Stimulated activated CD8-positive, alpha-beta memory T cell treated with anti-CD3 and anti-CD28 coated beads, Interleukin-7, amount 100 ng/mL, for 24 hours (primary cell): Measurements from ENCODE around the gene PPARG.

ENCODE experiments used
- DNase-seq: peaks from one replicate; pipeline ENCODE4 v3.0.0-alpha.2; 2020; ENCODE audit warnings: low read depth

PPARG gene

DNA sequence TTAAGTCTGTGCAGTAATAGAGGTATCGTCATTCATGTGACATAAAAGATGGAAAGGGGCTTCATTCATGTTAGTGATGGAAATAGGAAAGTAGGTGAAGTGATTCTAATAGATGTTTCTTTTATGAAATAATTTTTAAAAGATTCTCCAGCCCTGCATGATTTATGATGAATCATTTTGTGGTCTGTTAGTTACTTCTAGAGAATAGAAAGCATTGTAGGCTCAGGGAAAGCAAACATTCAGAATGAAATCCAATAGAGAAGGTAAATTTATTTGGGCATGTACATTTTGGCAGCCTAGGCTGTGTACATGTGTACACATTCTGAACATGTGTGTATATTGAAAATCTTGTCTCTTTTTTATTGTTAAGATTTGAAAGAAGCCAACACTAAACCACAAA, 23.1 kb downstream of the PPARG start:
- no peak for DNase-seq

DNA sequence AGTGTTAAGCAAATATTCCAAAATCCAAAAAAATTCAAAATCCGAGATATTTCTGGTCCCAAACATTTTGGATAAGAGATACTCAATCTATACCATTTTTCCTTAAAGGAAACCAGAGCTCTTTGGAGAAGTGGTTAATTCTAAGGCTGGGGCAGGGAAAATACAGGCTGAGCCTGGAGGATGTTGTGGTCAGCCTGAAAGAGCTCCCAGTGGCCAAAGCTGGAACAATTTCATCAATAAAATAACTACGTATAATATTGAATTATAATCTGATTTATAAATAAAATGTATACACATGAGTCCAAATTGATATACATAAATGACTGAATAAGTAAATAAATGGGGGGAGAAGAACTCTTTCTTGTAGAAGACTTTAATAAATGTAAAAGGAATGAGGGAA, 24.6 kb downstream of the PPARG start:
- DNase-seq: no peak

GRCh38 chr3:12316253-12316652, 27.4 kb downstream of the PPARG start:
- no peak for DNase-seq

GRCh38 chr3:12316729-12317351, 28.0 kb downstream of the PPARG start:
- no peak for DNase-seq

DNA sequence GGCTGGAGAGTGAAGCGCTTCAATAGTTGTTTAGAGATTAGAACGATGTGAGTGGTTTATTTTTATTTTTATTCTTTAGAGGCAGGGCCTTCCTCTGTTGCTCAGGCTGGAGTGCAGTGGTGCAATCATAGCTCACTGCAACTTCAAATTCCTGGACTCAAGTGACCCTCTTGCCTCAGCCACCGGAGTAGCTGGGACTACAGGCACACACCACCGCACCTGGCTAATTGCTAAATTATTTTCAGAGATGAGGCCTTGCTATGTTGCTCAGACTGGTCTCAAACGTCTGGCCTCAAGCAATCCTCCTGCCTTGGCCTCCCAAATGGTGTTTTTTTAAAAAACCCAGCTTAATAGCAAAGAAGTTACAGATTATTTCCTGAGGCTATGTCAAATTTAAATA, 29.0 kb downstream of the PPARG start:
- no peak for DNase-seq

- DNase-seq: no peak
Observed at GRCh38 chr3:12318758-12319621, 30.1 kb downstream of the PPARG start.

DNA sequence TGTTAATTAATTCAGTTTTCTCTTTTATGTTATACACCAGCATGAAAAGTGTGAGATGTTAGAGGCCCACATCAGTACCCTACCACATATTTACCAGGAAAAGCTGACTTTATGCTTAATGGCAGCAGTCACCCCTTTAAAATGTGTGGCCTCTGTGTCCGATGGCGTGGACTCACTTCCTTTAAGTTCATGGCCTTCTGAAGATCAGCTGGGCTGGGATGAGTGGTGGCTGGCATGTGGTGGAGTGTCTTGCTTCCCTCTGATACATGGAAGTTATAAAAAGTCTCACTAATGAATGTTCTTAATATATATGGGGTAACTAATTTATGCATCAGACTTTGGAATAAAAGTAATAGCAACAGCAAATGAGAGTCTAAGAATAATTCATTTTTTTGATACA, 32.1 kb downstream of the PPARG start:
- DNase-seq: no peak

DNA sequence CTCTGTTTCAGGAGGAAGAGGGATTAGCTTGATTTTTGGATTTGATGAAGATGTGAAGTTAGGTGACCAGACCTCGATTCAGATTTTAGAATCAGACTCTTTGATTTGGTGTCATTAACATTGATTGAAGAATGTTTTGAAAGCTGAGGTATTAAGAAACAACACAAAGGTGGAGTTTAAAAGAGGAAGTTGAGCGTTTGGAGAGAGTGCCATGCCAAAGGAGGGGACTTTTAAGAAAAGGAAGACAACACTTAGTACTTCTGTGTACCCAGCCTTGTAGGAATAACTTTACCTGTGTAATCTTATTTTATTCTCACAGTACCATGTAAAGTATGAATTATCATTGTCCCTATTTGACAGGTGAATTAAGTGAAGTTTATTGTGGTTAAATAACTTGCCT, 34.4 kb downstream of the PPARG start:
- DNase-seq: no peak

- no peak for DNase-seq
Observed at GRCh38 chr3:12325586-12326515, 37.0 kb downstream of the PPARG start.

DNA sequence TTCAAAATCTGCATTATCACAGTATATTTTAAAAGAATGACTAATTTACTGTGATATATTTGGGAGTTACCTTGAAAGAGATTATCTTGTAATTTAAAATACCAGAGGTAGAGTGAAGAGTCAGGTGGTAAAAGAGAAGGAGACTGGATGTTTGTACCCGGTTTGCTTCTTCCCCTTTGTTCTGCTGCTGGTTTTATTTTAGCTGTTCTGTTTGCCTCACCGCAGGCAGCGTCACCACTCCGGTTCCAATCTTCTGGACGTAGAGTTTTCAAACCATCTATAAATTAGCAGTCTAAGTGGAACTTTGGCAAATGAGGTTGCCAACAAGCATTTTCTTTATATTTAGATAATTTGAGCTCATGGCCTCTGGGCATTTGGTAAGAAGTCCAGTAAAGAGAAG, 38.2 kb downstream of the PPARG start:
- no peak for DNase-seq

GRCh38 chr3:12328132-12328836, 39.4 kb downstream of the PPARG start:
- no peak for DNase-seq

- no peak for DNase-seq
Observed at GRCh38 chr3:12328837-12329462, 40.1 kb downstream of the PPARG start.

DNA sequence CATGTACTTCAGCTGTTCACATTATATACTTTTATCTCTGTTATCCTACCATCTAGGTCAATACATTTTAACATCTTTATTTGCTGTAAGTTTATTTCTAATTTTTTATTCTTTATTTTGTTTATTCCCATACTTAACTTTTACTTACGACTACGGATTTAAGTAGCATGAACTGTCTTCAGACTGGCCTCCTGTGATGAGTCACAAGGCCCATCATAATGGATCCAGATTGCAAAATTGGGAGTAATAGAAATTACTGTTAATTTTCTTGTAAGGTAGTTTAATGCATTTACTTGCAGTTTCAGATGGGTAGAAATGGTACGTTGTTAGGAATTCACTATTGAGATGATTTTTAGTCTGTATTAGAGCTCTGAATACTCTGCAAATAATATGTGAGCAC, 45.9 kb downstream of the PPARG start:
- DNase-seq: no peak

GRCh38 chr3:12335421-12335820, 46.6 kb downstream of the PPARG start:
- no peak for DNase-seq

DNA sequence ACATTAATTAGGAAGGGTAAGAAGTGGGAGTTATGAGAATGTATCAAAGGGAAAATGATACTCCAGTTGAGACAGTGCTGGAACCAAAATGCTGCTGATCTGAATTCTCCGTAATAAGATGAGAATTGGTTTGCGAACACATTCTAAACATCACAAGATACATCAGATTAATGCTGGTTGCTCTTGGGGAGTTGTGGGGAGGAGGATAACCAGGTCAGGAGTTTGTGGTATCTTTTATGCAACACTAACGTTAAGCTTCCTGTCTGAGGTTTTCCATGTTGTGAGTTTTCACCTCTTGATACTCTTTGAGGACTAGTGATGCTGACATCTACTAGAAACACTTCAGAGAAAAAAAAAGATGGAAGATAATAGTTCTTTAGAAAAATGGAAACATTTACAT, 47.2 kb downstream of the PPARG start:
- DNase-seq: no peak

- no peak for DNase-seq
Observed at GRCh38 chr3:12338595-12339546, 50.0 kb downstream of the PPARG start.

GRCh38 chr3:12339701-12340480, 51.0 kb downstream of the PPARG start:
- DNase-seq: no peak

DNA sequence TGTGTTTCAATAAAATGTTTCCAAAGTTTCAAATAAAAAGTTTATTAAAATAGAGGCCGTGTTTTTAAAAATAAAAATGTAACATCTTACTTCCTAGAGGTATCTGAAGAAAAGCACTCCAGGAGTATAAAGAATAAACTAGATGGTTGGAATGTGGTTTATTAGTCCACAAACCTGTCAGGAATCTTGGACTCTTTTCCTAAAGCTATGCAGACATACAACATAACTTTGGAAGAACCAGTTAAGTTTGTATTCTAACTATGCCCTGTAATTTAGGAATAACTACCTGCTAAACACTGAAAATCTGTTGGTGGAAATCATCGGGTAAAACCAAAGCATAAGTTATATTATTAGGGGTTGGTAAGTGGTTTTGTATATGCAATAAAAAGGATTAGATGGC, 51.6 kb downstream of the PPARG start:
- no peak for DNase-seq

- no peak for DNase-seq
Observed at GRCh38 chr3:12342151-12342550, 53.3 kb downstream of the PPARG start.
